ENCODE measurements around the gene COX7A1. TPM values are rescaled to one million over a fixed set of nuclear protein-coding genes. Genes with fewer than 3 reads are reported as not detected.
A peak's percentile ranks its signal among the peaks of the same experiment; 100 is the strongest.

Gene COX7A1
- total RNA-seq, 1 experiment from 2014 or later = 0.70 TPM

GRCh38 chr19:36112678-36113077 is 39.6 kb downstream of the COX7A1 start (continued):
- TF ChIP-seq, protein P1, sequence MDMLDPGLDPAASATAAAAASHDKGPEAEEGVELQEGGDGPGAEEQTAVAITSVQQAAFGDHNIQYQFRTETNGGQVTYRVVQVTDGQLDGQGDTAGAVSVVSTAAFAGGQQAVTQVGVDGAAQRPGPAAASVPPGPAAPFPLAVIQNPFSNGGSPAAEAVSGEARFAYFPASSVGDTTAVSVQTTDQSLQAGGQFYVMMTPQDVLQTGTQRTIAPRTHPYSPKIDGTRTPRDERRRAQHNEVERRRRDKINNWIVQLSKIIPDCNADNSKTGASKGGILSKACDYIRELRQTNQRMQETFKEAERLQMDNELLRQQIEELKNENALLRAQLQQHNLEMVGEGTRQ (CRISPR knock-in tag; IDR thresholded peaks at IDR 0.05) = no peak

GRCh38 chr19:36111200-36111539 is 41.1 kb downstream of the COX7A1 start:
- Mint-ChIP-seq H3K4me1 (peaks cover 29% of the 10 kb centered on the region), H3K27me3 (ENCODE audit: low read depth) (peaks cover 3% of the 10 kb centered on the region), H3K36me3 (peaks cover 9% of the 10 kb centered on the region), H3K4me3 (no peak overlapping the region), H3K9me3 (no peaks in the 10 kb centered on the region), H3K27ac (peak overlapping the region; percentile 21)
- ATAC-seq (no peak), DNase-seq (ENCODE audit: low spot score) (no peak)
- CTCF ChIA-PET = interaction anchor here (1.6 to 1.8 kb wide), 2 partner anchors 17 to 327 kb away, joined by 3 to 9 read pairs; no protein-coding TSS in a partner anchor
- POLR2A ChIA-PET = interaction anchor here (1.0 kb wide), 1 partner anchor 22 kb away, joined by 3 read pairs; no protein-coding TSS in a partner anchor
- TF ChIP-seq ESRRA (CRISPR knock-in tag; IDR thresholded peaks at IDR 0.05; ENCODE audit: borderline replicate concordance) (no peak), SMAD3 (CRISPR knock-in tag; IDR thresholded peaks at IDR 0.05; ENCODE audit: borderline replicate concordance) (no peak), FOXP4 (CRISPR knock-in tag; IDR thresholded peaks at IDR 0.05) (peak; percentile 44; the same call in 1 of the 2 replicates), ZNF423 (CRISPR knock-in tag; IDR thresholded peaks at IDR 0.05) (0 out of 2 replicates have a peak, but pooled peaks have one; percentile 5), ZSCAN18 (CRISPR knock-in tag; IDR thresholded peaks at IDR 0.05) (no peak)
- TF ChIP-seq, protein P2, sequence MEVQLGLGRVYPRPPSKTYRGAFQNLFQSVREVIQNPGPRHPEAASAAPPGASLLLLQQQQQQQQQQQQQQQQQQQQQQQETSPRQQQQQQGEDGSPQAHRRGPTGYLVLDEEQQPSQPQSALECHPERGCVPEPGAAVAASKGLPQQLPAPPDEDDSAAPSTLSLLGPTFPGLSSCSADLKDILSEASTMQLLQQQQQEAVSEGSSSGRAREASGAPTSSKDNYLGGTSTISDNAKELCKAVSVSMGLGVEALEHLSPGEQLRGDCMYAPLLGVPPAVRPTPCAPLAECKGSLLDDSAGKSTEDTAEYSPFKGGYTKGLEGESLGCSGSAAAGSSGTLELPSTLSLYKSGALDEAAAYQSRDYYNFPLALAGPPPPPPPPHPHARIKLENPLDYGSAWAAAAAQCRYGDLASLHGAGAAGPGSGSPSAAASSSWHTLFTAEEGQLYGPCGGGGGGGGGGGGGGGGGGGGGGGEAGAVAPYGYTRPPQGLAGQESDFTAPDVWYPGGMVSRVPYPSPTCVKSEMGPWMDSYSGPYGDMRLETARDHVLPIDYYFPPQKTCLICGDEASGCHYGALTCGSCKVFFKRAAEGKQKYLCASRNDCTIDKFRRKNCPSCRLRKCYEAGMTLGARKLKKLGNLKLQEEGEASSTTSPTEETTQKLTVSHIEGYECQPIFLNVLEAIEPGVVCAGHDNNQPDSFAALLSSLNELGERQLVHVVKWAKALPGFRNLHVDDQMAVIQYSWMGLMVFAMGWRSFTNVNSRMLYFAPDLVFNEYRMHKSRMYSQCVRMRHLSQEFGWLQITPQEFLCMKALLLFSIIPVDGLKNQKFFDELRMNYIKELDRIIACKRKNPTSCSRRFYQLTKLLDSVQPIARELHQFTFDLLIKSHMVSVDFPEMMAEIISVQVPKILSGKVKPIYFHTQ (CRISPR knock-in tag; IDR thresholded peaks at IDR 0.05) = no peak

GRCh38 chr19:36110487-36111199 is 41.6 kb downstream of the COX7A1 start, which contains the start of gene OVOL3:
OVOL3 (plus strand) TSS chr19:36111143; CDS start chr19:36111203, 60 bp downstream.
- H3K27me3 Mint-ChIP-seq (ENCODE audit: low read depth) = peaks cover 3% of the 10 kb centered on the region
- peak within 1 kb of the TSS; percentile 60 for H3K27ac Mint-ChIP-seq
- H3K9me3 Mint-ChIP-seq = no peaks in the 10 kb centered on the region
- ChIA-PET POLR2A (interaction anchor here (1.0 to 1.3 kb wide), 2 partner anchors 22 to 57 kb away, joined by 3 to 4 read pairs; partner anchors contain the start of gene THAP8), CTCF (interaction anchor here (0.6 to 1.8 kb wide), 3 partner anchors 18 to 970 kb away, joined by 3 to 9 read pairs (median 4); no protein-coding TSS in a partner anchor)
- peaks cover 8% of the 10 kb centered on the region for H3K36me3 Mint-ChIP-seq
- DNase-seq (ENCODE audit: low spot score) = peak; percentile 69
- peak; percentile 13 for ATAC-seq
- TF ChIP-seq, protein P3, sequence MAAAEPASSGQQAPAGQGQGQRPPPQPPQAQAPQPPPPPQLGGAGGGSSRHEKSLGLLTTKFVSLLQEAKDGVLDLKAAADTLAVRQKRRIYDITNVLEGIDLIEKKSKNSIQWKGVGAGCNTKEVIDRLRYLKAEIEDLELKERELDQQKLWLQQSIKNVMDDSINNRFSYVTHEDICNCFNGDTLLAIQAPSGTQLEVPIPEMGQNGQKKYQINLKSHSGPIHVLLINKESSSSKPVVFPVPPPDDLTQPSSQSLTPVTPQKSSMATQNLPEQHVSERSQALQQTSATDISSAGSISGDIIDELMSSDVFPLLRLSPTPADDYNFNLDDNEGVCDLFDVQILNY (CRISPR knock-in tag; IDR thresholded peaks at IDR 0.05) = no peak
- TF ChIP-seq GTF2I (CRISPR knock-in tag; conservative IDR thresholded peaks at IDR 0.05) (0 out of 2 replicates have a peak, but pooled peaks have one; percentile 5), SMAD4 (CRISPR knock-in tag; IDR thresholded peaks at IDR 0.05) (no peak), ELF4 (CRISPR knock-in tag; IDR thresholded peaks at IDR 0.05; ENCODE audit: low read depth) (no peak), ZNF423 (CRISPR knock-in tag; IDR thresholded peaks at IDR 0.05) (peak; percentile 45; the same call in 1 of the 2 replicates), PRDM15 (CRISPR knock-in tag; IDR thresholded peaks at IDR 0.05) (peak; percentile 44; the same call in 1 of the 2 replicates), NR3C1 (CRISPR knock-in tag; conservative IDR thresholded peaks at IDR 0.05; ENCODE audit: low read depth) (no peak), CBFB (CRISPR knock-in tag; IDR thresholded peaks at IDR 0.05; ENCODE audit: low read depth) (no peak), SOX15 (CRISPR knock-in tag; IDR thresholded peaks at IDR 0.05) (no peak)
- TF ChIP-seq, protein P4, sequence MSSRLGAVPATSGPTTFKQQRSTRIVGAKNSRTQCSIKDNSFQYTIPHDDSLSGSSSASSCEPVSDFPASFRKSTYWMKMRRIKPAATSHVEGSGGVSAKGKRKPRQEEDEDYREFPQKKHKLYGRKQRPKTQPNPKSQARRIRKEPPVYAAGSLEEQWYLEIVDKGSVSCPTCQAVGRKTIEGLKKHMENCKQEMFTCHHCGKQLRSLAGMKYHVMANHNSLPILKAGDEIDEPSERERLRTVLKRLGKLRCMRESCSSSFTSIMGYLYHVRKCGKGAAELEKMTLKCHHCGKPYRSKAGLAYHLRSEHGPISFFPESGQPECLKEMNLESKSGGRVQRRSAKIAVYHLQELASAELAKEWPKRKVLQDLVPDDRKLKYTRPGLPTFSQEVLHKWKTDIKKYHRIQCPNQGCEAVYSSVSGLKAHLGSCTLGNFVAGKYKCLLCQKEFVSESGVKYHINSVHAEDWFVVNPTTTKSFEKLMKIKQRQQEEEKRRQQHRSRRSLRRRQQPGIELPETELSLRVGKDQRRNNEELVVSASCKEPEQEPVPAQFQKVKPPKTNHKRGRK (CRISPR knock-in tag; IDR thresholded peaks at IDR 0.05; ENCODE audit: borderline replicate concordance) = no peak
- H3K4me1 Mint-ChIP-seq = peaks cover 25% of the 10 kb centered on the region
- H3K4me3 Mint-ChIP-seq = no peak within 1 kb of the TSS
